HG03439 (cell line): ENCODE data around the gene FAAP100.

Source experiments
- ATAC-seq: cut with Tn5 transposase; IDR thresholded peaks from one replicate; pipeline ENCODE4 v1.9.1; 2021; ENCODE audit warnings: mild to moderate bottlenecking, moderate library complexity; ENCODE audit not compliant: unreplicated experiment

FAAP100 gene

DNA sequence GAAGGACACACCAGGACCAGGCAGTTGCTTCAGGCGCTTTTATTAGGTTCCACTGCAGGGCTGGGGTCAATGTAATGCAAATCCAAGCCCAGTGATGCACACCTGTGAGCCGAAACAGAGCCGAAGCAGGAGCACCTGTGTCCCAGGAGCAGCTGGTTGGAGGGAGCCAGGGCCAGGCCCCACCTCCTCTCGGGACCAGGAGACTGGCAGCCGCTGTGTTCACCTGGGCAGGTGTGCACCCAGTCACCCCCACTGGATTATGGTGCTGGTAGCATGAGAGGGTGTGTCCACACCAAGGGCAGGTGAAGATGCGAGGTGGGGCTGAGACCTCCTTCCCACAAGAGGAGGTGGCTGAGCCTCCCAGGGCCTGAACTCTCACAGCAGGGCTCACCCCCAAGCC is 4.7 kb upstream of the FAAP100 start:
- ATAC-seq = no peak

DNA sequence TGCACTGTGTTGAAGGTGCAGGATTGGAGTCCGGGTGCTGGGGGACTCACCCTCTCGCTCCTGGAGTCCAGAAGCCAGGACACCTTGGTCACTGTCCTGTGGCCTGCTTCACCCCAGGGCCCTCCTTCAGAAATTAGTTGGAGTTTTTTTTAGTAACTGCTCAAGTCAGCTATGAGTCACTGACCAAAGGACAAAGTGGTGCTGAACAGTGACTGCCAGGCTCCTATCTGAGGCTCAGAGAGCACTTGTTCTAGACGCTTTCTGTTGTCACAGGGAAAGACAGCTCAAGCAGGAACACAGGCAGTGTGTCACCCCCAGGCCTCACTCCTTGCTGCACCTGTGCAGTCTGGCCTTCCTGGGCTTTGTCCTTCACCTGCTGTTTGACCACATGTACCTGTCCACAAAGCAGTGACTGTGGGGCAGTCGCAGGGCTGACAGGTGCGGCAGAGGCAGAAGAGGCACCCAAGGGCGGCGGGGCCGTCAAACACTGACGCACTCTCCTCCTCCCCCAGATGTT is 4.1 kb upstream of the FAAP100 start:
- ATAC-seq = no peak

DNA sequence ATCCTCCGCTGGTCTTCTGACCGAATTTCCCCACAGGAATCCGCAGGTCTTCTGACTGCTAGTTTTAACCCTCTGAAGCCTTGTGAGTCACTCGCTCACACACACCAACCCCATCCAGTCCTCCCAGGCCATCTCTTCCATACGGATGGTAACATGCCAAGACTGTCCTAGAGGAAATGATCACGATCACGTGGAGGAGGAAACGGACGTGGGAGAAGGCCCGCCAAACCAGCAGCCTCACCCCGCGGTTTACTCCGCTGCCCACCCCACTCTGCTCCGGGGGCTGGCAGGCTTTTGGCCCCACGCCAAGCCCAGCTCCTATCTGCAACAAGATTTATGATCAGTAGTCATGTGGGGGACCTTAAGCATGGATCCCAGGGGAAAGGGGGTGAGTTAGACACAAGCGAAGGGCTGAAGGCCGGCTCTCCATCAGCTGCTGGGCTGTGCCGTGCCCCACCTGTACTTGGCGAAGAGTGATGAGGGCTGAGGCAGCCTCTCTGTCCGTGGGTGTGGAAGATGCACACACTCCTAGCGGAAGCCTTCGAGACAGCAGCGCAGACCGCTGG is 1.5 kb upstream of the FAAP100 start:
- ATAC-seq = no peak

DNA sequence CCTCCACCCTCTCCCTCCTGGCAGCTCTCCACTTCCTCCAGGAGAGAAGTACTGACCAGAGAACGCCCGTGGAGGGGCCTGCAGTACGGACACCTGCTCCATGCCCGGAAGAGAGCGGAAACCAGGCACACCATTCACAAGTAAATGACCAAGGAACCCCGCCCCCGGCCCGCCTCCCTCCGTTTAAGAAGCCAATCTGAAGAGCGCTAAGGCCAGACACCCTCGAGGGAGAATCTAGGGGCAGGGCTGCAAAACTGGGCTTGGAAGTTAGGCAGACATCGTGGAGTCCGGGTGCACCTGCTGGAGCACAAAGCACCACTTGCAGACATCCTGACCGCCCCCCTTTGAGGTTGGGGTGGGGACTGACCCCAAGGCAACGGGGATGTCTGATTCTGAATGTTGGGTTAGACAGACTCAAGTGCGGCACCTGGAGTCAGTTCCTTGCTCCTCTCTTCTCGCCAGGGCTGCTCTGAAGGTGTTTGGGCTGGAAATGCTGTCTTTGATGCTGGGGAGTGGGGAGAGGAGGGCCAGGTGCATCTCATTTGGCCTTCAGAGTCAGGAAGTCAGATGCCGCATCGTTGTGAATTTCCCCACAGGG is 964 bp upstream of the FAAP100 start:
- ATAC-seq = peak; percentile 29

DNA sequence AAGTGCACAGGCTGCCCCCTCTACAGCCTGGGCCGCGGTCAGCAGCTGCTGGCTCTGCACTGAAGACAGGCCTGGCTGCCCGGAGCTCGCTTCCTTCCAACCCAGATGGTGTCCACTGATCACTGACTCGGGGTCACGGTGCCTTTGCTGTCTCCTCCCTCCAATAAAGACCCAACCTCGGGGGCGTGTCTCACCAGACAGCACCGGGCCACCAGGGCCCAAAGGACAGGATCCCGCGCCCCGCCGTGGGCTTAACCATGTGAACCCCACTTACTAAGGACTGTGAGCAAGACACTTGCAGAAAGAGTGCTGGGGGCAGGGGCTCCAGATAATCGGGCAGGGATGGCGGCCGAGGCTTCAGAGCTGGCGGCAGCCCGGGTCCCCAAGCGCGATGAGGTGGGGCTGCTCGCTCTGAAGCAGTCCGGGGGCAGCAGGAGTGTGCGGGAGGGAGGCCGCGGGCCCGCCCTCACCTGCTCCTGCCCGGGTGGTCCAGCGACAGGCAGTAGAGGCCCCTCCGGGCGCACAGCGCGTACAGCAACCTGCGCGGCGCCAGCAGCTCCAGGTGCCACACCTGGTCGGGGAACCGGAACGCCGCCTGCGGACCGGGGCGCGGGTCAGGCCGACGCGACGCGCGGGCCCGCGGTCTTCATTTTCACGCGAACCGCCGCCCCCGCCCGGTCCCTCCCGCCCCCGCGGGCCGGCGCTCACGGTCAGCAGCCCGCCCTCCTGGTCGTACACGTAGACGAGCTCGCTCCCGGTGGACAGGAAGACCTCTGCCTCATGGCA is 502 bp downstream of the FAAP100 start:
- ATAC-seq = peak; percentile 10

DNA sequence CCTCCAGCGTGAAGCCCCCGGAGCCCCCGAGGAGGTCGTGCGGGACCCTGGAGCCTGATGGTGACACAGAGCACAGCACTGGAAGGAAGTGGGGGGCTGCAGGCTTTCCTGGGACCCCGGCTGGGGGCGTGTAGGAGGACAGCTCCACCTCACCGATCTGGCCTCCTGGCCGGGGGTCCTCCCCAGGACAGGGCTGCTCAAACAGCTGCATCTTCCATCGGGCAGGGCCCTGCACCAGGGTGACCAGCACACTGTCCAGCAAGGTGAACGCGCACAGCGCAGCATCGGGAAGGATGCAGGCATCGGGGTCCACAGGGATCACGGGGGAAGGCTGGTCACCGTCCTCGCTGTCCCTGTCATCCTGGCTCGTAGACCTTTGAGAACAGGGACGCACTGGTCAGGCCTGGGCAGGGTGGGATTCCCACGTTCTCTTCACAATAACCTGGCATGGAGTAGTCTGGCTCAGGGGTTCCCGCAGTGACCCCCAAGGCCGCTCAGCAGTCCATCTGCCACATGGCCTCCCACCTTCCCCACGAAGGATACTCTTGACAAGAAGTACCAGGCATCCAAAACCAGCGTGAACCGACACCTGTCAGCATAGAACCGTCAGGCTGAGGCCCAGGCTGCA is 1.2 kb downstream of the FAAP100 start:
- ATAC-seq = no peak

DNA sequence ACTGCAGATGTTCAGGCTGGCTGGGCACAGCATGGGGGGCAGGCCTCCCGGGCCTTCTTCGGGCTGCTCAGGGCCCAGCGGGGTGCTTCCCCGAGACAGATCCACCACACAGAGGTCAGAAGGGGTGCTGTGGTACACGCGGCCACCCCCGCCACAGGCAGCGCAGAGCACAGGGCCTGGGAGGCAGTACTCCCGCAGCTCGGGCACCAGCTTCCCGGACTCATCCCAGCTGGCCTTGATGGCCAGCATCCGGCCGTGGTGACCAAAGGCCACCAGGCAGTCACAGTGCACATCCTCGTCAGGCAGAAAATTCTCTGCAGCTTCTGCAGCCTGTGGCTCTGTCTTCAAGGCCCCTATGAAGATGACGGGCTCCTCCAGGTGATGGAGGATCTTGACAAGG is 1.9 kb downstream of the FAAP100 start:
- ATAC-seq = no peak

DNA sequence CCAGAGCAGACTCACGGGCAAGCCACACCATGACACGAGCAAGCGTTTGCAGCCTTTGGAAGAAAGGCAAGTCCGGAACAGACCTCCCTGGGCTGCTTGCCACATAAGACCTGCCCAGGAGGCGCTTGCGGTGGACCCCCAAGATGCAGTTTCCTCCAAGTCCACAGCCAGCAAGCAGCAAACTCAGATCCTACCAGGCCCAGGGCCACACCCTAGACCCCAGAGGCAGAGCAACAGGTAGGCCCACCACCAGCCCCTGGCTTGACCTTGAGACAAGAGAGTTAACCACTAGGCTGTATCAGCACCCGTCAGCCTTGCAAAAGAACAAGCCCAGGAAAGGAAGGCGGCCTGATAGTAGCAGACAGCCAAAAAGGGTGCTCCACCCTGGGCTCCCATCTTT is 2.3 kb downstream of the FAAP100 start:
- ATAC-seq = no peak

DNA sequence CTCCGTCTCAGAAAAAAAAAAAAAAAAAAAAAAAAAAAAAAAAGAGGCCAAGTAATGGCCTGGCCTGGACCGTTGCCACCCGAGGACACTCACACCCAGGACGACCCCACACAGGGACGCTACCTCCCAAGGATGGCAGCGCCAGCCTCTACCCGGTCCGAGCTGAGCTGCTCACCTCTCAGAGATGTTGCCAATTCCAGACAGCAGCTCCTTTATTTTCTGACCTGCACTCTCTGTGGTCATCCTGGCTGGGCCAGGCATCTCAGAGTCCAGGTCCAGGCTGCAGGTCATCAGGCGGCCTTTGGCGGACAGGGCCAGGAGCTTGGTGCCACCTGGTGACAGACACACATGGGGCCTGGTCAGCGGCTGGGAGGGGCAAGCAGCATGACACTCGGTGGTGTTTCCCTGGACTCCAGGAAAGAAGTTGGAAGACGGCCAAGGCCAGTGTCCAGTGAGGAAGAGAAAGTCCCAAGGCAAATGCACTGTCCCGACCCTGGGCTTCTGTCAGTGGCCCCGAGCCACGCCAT is 3.1 kb downstream of the FAAP100 start:
- ATAC-seq = no peak

DNA sequence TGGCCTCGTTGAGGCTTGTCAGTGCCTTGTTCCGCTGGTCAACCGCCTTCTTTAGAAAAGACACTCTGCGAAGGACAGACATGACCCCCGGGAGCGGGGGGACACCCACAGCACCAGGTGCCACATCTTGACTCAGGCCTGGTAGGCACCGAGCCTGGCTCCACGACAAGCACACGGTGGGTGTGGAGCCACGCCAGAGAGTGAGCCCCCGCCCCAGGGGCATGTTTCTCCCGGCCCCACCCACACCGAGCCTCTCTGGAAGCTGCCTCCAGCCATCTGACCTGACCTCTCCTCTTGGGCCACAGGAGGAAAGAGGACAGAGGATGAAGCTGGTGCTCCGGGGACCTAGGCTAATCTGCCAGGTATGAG is 4.6 kb downstream of the FAAP100 start:
- ATAC-seq = no peak

DNA sequence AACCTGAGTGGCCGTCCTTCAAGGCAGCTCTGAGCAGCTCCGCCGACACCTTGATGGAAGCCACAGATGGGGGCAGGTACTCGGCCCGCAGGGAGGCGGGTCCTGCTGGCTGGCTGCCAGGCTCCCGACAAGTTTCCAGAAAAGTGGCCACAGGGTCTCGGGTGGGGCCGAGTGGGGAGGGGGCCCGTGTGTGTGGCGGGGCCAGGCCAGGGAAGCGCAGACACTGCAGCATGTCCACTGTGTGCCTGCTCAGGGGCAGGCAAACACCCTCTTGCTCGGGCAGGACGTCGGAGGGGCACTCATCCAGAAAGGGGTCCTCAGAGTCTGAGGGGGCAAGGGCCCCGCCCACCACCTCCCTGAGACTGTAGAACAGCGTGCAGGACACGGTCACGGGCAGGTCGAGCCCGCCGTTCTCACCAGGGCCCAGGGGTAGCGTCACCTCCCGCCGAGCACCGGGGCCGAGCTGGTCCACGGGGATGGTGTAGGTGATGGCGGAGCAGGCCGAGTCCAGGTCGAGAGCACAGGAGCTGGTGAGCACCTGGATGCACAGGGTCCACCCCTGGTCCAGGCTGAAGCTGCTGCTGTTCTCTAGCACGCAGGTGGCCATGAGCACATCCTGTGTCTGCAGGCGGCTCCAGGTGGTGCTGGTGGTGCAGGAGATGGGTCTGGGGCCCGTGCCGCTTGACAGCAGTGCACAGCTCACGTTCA is 5.1 kb downstream of the FAAP100 start:
- ATAC-seq = no peak

DNA sequence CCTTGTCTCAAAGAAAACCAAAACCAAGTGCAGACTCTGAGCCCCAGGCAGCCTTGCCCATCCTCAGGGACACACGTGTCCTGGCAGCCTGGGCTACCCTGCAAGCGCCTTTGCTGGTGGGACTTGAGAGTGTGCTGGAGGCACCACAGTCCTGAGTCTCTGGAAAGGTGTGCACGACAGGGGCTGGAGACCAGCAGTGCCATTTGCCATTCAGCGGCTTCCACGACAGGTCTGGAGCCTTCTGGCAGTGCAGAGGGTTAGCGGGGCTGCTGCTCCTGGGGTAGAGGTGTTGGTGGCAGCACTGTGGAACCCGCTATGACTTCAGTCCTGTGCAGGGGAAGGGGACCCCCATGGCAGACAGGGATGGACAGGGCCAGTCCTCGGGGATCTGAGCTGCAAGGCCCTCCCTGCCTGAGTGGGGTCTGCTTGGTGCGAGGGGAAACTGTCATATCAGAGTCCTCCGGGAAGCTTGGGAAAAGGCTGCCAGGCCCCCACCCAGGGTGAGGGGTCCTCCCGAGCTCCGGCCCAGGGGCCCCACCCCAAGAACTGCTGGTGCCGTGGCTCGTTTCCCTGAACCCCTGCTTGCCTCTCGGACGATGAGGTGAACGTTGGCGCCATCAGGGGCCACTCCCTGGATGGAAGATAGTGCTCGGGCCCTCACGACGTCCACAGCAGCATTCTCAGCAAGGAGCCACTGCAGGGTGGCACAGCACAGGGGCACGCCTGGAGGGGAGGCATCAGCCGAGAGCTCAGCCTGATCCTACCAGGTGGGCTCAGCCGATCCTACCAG is 6.8 kb downstream of the FAAP100 start:
- no peak for ATAC-seq

DNA sequence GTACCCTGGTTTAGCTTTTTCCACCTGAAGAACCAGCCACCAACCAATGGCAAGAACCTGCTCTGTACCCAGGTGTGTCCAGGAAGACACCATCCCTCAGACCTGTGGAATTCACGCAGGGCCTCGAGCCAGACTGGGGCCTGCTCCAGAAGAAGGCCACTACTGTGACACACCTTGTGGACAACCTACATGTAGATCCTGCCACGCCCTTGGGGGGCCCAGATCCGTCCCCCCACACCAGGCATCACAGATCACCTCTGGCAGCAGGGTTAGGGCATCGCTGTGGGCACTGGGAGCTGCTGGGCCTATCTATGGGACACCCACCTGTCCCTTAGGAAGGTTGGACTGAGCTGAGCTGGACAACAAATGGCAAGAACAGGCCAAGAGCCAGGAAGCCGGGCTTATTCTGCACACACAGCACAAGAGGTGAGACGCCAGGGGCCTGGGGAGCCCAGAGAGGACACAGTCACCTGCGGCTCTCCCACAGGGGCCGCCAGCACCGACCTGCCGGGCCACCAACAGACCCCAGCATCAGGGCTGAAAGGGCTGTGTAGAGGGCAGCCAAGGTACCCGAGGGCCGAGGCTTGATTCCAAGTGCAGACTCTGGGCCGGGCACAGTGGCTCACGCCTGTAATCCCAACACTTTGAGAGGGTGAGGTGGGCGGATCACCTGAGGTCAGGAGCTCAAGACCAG is 7.7 kb downstream of the FAAP100 start:
- no peak for ATAC-seq

DNA sequence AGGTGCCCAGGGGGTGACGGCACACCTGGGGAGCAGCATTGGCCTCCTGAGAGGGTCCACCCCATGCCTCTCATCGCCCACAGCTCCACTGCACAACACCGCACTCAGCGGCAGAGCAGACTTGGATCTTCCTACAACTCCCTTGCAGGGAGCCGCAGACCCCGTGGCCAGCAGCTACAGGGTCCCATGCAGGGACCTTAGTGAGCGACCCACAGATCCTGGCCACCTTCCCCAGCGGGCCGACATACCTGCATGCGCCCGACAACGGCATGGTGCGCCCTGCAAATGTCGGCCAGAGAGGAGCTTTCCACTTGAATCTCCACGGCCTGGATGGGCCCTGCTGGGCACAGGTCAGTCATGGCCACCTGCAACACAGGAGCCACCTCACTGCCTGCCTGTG is 8.4 kb downstream of the FAAP100 start:
- no peak for ATAC-seq

DNA sequence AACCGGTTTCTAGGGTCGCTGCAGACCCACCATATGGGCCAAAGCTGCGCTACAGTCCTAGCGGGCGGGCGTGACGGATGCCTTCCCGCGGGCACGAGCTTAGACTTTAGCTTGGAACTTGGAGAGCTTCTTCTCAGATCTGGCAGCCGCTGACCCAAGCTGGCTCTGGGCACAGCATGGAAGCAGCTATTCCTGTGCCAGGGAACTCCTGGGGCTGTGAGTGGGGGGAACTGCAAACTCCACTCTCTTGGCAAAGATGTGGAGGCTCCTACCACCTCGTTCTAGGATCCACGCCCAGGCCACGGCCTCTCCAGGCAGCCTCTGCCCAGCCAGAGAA is 8.8 kb downstream of the FAAP100 start:
- ATAC-seq = no peak

DNA sequence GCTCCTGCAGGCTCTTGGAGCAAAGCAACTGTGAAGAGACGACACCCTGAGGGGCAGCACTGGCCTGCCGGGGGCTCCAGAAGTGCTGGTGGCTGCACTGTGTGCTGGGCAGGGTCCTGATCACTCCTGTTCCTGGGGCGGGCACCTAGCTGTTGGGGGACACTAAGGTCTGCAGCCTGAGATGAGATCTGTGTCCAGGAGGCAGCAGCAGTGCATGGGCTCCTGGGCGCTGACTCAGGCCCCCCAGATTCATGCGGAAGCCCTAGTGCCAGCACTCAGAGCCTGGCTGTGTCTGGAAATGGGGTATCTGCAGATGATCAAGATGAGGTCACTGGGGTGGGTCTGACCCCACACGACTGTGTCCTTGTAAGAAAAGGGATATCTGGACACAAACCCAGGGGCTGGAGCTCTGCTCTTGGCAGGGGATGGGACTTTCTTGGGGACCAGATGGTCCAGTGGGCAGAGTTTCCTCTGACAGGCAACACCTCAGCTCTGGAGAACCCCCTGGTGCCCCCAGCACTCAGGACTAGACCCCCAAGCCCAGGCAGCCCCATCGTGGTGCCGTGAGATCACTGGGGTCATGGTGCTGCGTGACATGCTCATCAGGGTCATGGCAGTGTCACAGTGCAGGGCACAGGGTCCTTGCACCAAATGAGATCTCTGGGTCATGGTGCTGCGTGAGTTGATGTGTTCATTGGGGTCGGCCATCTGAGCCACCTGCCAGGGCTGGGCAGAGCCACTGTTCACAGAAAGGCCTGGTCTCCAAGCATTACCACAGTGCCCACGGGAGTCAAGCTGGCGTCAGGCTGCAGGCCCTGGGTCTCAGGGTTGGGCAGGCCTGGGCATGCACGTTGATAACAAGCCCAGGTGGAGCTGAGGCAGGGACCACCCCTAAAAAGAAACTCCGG is 9.5 kb downstream of the FAAP100 start:
- ATAC-seq = no peak

DNA sequence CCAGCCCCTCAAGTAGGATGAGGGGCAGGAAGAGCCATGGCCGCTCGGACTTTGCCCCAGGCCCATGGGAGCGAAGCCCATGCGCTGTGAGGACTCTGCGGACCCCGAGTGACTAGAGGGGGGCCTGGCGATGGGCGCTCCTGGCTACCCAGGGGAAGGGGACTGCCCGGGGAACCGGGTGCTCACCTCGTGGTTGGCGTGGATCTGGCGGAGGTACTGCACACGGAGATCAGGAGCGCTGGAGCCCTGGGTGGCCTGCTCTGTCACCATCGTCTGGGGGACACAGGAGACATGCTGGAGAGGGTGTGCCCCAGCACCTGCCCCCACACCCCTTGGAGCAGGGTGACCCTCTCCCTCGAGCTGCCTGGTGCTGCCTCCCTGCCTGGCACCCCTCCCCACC is 11.0 kb downstream of the FAAP100 start:
- ATAC-seq = no peak

DNA sequence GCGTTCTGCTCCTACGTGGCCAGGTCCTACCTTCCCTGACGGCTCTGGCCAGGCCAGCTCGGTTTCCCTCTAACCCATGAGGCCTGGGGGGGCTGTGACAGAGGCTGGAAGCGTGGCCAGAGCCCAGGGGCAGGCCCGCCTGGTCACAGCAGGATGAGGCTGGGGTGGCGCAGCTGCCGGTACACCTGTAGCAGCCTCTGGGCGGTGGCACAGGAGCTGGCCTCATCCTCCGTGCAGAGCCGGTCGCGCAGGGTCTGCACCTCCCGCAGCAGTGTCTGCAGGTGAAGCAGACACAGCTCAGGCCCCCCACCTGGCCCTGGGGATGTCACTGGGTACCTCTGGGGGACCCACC is 11.5 kb downstream of the FAAP100 start:
- no peak for ATAC-seq
